Measurements from ENCODE around the gene PFKP.

PFKP gene

GRCh38 chr10:3040069-3040468 lies 27.3 kb upstream of the PFKP start:
- H3K4me3 ChIP-seq (ENCODE audit: low read length) = no peak overlapping the region
- no peak for TF ChIP-seq ZNF274 (IDR thresholded peaks at IDR 0.05; ENCODE audit: low read depth, low read length)

GRCh38 chr10:3042589-3042988 lies 24.8 kb upstream of the PFKP start:
- TF ChIP-seq ZNF274 (IDR thresholded peaks at IDR 0.05; ENCODE audit: low read depth, low read length) = no peak
- no peak overlapping the region for H3K4me3 ChIP-seq (ENCODE audit: low read length)

GRCh38 chr10:3043512-3044368 lies 23.6 kb upstream of the PFKP start:
- TF ChIP-seq ZNF274 (IDR thresholded peaks at IDR 0.05; ENCODE audit: low read depth, low read length) = no peak
- no peak overlapping the region for H3K4me3 ChIP-seq (ENCODE audit: low read length)

GRCh38 chr10:3045471-3046209 lies 21.7 kb upstream of the PFKP start:
- TF ChIP-seq ZNF274 (IDR thresholded peaks at IDR 0.05; ENCODE audit: low read depth, low read length) = no peak
- H3K4me3 ChIP-seq (ENCODE audit: low read length) = no peak overlapping the region

- TF ChIP-seq ZNF274 (IDR thresholded peaks at IDR 0.05; ENCODE audit: low read depth, low read length) = no peak
- no peak overlapping the region for H3K4me3 ChIP-seq (ENCODE audit: low read length)
Measured at GRCh38 chr10:3046210-3046779, 21.1 kb upstream of the PFKP start.

GRCh38 chr10:3046981-3047547 lies 20.3 kb upstream of the PFKP start:
- H3K4me3 ChIP-seq (ENCODE audit: low read length) = no peak overlapping the region
- no peak for TF ChIP-seq ZNF274 (IDR thresholded peaks at IDR 0.05; ENCODE audit: low read depth, low read length)

GRCh38 chr10:3047596-3047995 lies 19.8 kb upstream of the PFKP start:
- H3K4me3 ChIP-seq (ENCODE audit: low read length) = no peak overlapping the region
- TF ChIP-seq ZNF274 (IDR thresholded peaks at IDR 0.05; ENCODE audit: low read depth, low read length) = no peak

- no peak for TF ChIP-seq ZNF274 (IDR thresholded peaks at IDR 0.05; ENCODE audit: low read depth, low read length)
- no peak overlapping the region for H3K4me3 ChIP-seq (ENCODE audit: low read length)
Measured at GRCh38 chr10:3048119-3049019, 19.0 kb upstream of the PFKP start.

GRCh38 chr10:3051692-3052091 lies 15.7 kb upstream of the PFKP start:
- H3K4me3 ChIP-seq (ENCODE audit: low read length) = no peak overlapping the region
- no peak for TF ChIP-seq ZNF274 (IDR thresholded peaks at IDR 0.05; ENCODE audit: low read depth, low read length)

GRCh38 chr10:3053155-3053554 lies 14.2 kb upstream of the PFKP start:
- no peak overlapping the region for H3K4me3 ChIP-seq (ENCODE audit: low read length)
- TF ChIP-seq ZNF274 (IDR thresholded peaks at IDR 0.05; ENCODE audit: low read depth, low read length) = no peak

GRCh38 chr10:3054183-3054850 lies 13.0 kb upstream of the PFKP start:
- H3K4me3 ChIP-seq (ENCODE audit: low read length) = no peak overlapping the region
- no peak for TF ChIP-seq ZNF274 (IDR thresholded peaks at IDR 0.05; ENCODE audit: low read depth, low read length)

GRCh38 chr10:3054851-3055199 lies 12.5 kb upstream of the PFKP start:
- H3K4me3 ChIP-seq (ENCODE audit: low read length) = no peak overlapping the region
- TF ChIP-seq ZNF274 (IDR thresholded peaks at IDR 0.05; ENCODE audit: low read depth, low read length) = no peak

Data from GM08714 (cell line).